Neural cell (in vitro differentiated cells): ENCODE data around the gene NAP1L5. TPM values are rescaled to one million over a fixed set of nuclear protein-coding genes. Genes with fewer than 3 reads are reported as not detected.

ENCODE experiments used
- H2AFZ ChIP-seq: fragments of 200-600, 300-800 bp; sonication (generic), shearing (Covaris generic); 2 replicates; pipeline ENCODE4 v1.6.0; 2014; ENCODE audit warnings: low read depth, mild to moderate bottlenecking, antibody characterized with exemption, low read length, moderate library complexity
- H3F3A ChIP-seq: fragments of 200-600 bp; shearing (Covaris generic); 2 replicates; pipeline ENCODE4 v1.6.1; 2016; ENCODE audit warnings: mild to moderate bottlenecking, moderate library complexity, mixed read lengths, antibody characterized with exemption, low read length; ENCODE audit not compliant: insufficient read depth, poor library complexity, severe bottlenecking
- H3K27ac ChIP-seq: fragments of 200-600, 300-800 bp; sonication (generic), shearing (Covaris generic); 2 replicates; pipeline ENCODE4 v1.5.1; 2014; ENCODE audit warnings: mild to moderate bottlenecking, low read length, moderate library complexity
- H3K27me3 ChIP-seq: fragments of 300-800, 200-600 bp; sonication (generic), shearing (Covaris generic); 2 replicates; pipeline ENCODE4 v1.6.0; 2014; ENCODE audit warnings: mild to moderate bottlenecking, low read depth, low read length, moderate library complexity; ENCODE audit not compliant: insufficient read depth
- H3K36me3 ChIP-seq: fragments of 300-800, 200-600 bp; sonication (generic), shearing (Covaris generic); 2 replicates; pipeline ENCODE4 v1.5.1; 2014; ENCODE audit warnings: mild to moderate bottlenecking, antibody characterized with exemption, low read length, moderate library complexity; ENCODE audit not compliant: insufficient read depth
- H3K4me2 ChIP-seq: fragments of 300-800, 200-600 bp; sonication (generic), shearing (Covaris generic); 2 replicates; pipeline ENCODE4 v1.6.0; 2014; ENCODE audit warnings: mild to moderate bottlenecking, low read length
- H3K4me3 ChIP-seq: fragments of 300-800, 200-600 bp; sonication (generic), shearing (Covaris generic); 2 replicates; pipeline ENCODE4 v1.5.1; 2014; ENCODE audit warnings: mild to moderate bottlenecking, low read length, moderate library complexity
- H3K79me2 ChIP-seq: fragments of 200-600 bp; shearing (Covaris generic); replicated peaks from 2 replicates; pipeline ENCODE4 v1.6.0; 2014; ENCODE audit warnings: mild to moderate bottlenecking, low read length, moderate library complexity; ENCODE audit not compliant: insufficient read depth
- H3K9ac ChIP-seq: fragments of 300-800, 200-600 bp; sonication (generic), shearing (Covaris generic); 2 replicates; pipeline ENCODE4 v1.6.1; 2016; ENCODE audit warnings: mild to moderate bottlenecking, low read length, mixed read lengths
- H3K9me2 ChIP-seq: fragments of 200-600 bp; shearing (Covaris generic); 2 replicates; pipeline ENCODE4 v1.6.1; 2016; ENCODE audit warnings: mild to moderate bottlenecking, low read length, mixed read lengths; ENCODE audit not compliant: insufficient read depth
- H3K9me3 ChIP-seq: fragments of 200-600, 300-800 bp; sonication (generic), shearing (Covaris generic); 2 replicates; pipeline ENCODE4 v1.6.1; 2016; ENCODE audit warnings: mild to moderate bottlenecking, mixed run types, low read length, moderate library complexity, mixed read lengths
- H4K20me1 ChIP-seq: fragments of 200-600 bp; shearing (Covaris generic); 2 replicates; pipeline ENCODE4 v1.6.1; 2016; ENCODE audit warnings: mild to moderate bottlenecking, mixed run types; ENCODE audit not compliant: insufficient read depth
- CTCF ChIP-seq: fragments of 450-650 bp; IDR thresholded peaks from 2 replicates; pipeline ENCODE4 v1.5.1; 2014; ENCODE audit warnings: antibody characterized with exemption, mild to moderate bottlenecking, moderate library complexity; ENCODE audit not compliant: poor library complexity, severe bottlenecking
- EP300 ChIP-seq: fragments of 450-650 bp; conservative IDR thresholded peaks from 2 replicates; pipeline ENCODE4 v1.6.1; 2014; ENCODE audit warnings: antibody characterized with exemption, mild to moderate bottlenecking, moderate library complexity; ENCODE audit not compliant: poor library complexity, severe bottlenecking
- MXI1 ChIP-seq: fragments of 450-650 bp; conservative IDR thresholded peaks from 2 replicates; pipeline ENCODE4 v1.6.1; 2014; ENCODE audit warnings: antibody characterized with exemption, mild to moderate bottlenecking; ENCODE audit not compliant: poor library complexity, severe bottlenecking
- POLR2AphosphoS5 ChIP-seq: IDR thresholded peaks from 2 replicates; pipeline ENCODE4 v1.6.1; 2012
- RAD21 ChIP-seq: fragments of 450-650 bp; conservative IDR thresholded peaks from 2 replicates; pipeline ENCODE4 v1.6.1; 2014; ENCODE audit warnings: antibody characterized with exemption, mild to moderate bottlenecking, moderate library complexity
- SMC3 ChIP-seq: fragments of 450-650 bp; conservative IDR thresholded peaks from 2 replicates; pipeline ENCODE4 v1.6.1; 2014; ENCODE audit warnings: antibody characterized with exemption, mild to moderate bottlenecking, moderate library complexity; ENCODE audit not compliant: poor library complexity
- TAF1 ChIP-seq: IDR thresholded peaks from 2 replicates; pipeline ENCODE4 v1.6.1; 2012; ENCODE audit warnings: low read depth
- polyA plus RNA-seq: library from polyadenylated mRNA; depleted of rRNA; stranded (reverse); fragments of >200 nt; gene quantifications from 2 replicates; pipeline ENCODE4 v1.2.3, GENCODE V29; 2014
- TF ChIP-seq, protein P1 (sequence below): IDR thresholded peaks from 2 replicates; pipeline ENCODE4 v1.6.1; 2012; ENCODE audit warnings: borderline replicate concordance

NAP1L5 gene
- polyA plus RNA-seq, 1 donor from 2014 or later: 53.1 TPM

- Histone ChIP-seq H2AFZ (no peak overlapping the region), H3K9me2 (no peaks in the 10 kb centered on the region), H3K79me2 (no peaks in the 10 kb centered on the region), H3F3A (no peaks in the 10 kb centered on the region), H3K27me3 (no peaks in the 10 kb centered on the region), H3K9ac (no peak overlapping the region), H4K20me1 (no peaks in the 10 kb centered on the region), H3K27ac (no peak overlapping the region), H3K9me3 (no peaks in the 10 kb centered on the region), H3K4me2 (no peak overlapping the region), H3K36me3 (no peaks in the 10 kb centered on the region), H3K4me3 (no peak overlapping the region)
- TF ChIP-seq RAD21 (no peak), EP300 (no peak), POLR2AphosphoS5 (no peak), CTCF (no peak), TAF1 (no peak), SMC3 (no peak)
These were observed 44.9 kb upstream of the NAP1L5 start for GRCh38 chr4:88742561-88742960.

DNA sequence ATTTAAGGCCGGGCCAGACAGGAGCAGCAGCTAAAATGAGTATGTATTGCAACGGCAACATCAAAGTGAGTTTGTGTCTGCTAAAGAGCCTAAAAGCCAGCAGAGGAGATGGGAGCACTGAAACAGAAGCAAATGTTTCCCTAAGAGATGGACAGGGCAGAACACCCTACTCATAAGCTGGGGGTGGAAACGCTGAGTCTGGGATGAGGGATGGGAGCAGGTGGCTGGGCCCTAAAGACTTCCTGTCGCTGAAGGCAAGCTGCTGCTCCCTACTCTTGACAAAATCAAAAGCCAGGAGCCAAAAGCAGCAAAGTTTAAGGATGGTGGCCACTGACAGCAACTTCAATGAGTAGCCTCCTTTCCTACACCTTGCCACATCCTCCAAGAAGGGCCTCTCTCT is 40.6 kb upstream of the NAP1L5 start:
- no peaks in the 10 kb centered on the region for H3K9me3 ChIP-seq

More for the DNA sequence above, 40.6 kb upstream of the NAP1L5 start:
- H3K27me3 ChIP-seq: no peaks in the 10 kb centered on the region
- no peaks in the 10 kb centered on the region for H3K9me2 ChIP-seq
- H3K4me2 ChIP-seq: no peak overlapping the region
- H3K79me2 ChIP-seq: no peaks in the 10 kb centered on the region
- no peak overlapping the region for H2AFZ ChIP-seq
- no peaks in the 10 kb centered on the region for H3K36me3 ChIP-seq
- no peaks in the 10 kb centered on the region for H3F3A ChIP-seq
- TF ChIP-seq EP300 (no peak), MXI1 (no peak), TAF1 (no peak), POLR2AphosphoS5 (peak; percentile 37)
- TF ChIP-seq, protein P1, sequence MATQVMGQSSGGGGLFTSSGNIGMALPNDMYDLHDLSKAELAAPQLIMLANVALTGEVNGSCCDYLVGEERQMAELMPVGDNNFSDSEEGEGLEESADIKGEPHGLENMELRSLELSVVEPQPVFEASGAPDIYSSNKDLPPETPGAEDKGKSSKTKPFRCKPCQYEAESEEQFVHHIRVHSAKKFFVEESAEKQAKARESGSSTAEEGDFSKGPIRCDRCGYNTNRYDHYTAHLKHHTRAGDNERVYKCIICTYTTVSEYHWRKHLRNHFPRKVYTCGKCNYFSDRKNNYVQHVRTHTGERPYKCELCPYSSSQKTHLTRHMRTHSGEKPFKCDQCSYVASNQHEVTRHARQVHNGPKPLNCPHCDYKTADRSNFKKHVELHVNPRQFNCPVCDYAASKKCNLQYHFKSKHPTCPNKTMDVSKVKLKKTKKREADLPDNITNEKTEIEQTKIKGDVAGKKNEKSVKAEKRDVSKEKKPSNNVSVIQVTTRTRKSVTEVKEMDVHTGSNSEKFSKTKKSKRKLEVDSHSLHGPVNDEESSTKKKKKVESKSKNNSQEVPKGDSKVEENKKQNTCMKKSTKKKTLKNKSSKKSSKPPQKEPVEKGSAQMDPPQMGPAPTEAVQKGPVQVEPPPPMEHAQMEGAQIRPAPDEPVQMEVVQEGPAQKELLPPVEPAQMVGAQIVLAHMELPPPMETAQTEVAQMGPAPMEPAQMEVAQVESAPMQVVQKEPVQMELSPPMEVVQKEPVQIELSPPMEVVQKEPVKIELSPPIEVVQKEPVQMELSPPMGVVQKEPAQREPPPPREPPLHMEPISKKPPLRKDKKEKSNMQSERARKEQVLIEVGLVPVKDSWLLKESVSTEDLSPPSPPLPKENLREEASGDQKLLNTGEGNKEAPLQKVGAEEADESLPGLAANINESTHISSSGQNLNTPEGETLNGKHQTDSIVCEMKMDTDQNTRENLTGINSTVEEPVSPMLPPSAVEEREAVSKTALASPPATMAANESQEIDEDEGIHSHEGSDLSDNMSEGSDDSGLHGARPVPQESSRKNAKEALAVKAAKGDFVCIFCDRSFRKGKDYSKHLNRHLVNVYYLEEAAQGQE: no peak
- no peak overlapping the region for H3K27ac ChIP-seq
- no peak overlapping the region for H3K9ac ChIP-seq
- H4K20me1 ChIP-seq: no peaks in the 10 kb centered on the region
- H3K4me3 ChIP-seq: no peak overlapping the region
